Measurements from ENCODE around the gene CDC42EP2. TPM values are rescaled to one million over a fixed set of nuclear protein-coding genes. Genes with fewer than 3 reads are reported as not detected.

The CDC42EP2 gene
- polyA plus RNA-seq, 2 of the 4 experiments (the other 2 are of a cell fraction) = 3.0 to 8.5 TPM

DNA sequence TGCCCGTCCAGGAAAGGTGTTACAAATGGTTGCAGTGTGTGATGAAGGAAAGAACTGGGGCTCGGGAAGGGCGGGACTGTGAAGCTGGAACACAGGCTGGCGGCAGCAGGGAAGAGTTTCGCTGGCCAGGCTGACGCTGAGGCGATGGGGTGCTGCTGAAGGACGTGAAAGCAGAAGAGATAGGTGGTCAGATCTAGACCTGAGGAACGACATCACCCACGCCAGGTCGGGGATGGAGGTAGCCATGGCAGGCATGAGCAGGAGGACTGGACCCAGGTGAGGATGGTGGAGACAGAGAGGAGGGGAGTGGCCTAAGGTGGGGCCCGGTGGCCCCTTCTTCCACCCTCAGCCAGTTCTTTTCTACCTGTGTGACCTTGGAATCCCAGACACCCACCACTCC, 9.1 kb downstream of the CDC42EP2 start:
- no peaks in the 10 kb centered on the region for H3K4me1 ChIP-seq
- DNase-seq (ENCODE audit: low read depth in 1 of 2, low spot score in 1 of 2) = no peak
- no peak for TF ChIP-seq NPAS2 (CRISPR knock-in tag; IDR thresholded peaks at IDR 0.05; ENCODE audit: borderline replicate concordance)
- TF ChIP-seq MAFK (IDR thresholded peaks at IDR 0.05; ENCODE audit: partially characterized antibody) = no peak
- TF ChIP-seq RNF2 (IDR thresholded peaks at IDR 0.05; ENCODE audit: borderline replicate concordance, low read depth) = no peak
- TF ChIP-seq RARB (CRISPR knock-in tag; IDR thresholded peaks at IDR 0.05) = no peak
- TF ChIP-seq, protein P1, sequence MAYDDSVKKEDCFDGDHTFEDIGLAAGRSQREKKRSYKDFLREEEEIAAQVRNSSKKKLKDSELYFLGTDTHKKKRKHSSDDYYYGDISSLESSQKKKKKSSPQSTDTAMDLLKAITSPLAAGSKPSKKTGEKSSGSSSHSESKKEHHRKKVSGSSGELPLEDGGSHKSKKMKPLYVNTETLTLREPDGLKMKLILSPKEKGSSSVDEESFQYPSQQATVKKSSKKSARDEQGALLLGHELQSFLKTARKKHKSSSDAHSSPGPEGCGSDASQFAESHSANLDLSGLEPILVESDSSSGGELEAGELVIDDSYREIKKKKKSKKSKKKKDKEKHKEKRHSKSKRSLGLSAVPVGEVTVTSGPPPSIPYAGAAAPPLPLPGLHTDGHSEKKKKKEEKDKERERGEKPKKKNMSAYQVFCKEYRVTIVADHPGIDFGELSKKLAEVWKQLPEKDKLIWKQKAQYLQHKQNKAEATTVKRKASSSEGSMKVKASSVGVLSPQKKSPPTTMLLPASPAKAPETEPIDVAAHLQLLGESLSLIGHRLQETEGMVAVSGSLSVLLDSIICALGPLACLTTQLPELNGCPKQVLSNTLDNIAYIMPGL (CRISPR knock-in tag; IDR thresholded peaks at IDR 0.05; ENCODE audit: borderline replicate concordance) = no peak
- TF ChIP-seq HOXB13 (CRISPR knock-in tag; IDR thresholded peaks at IDR 0.05; ENCODE audit: low read depth) = no peak
- no peak for TF ChIP-seq EHF (CRISPR knock-in tag; IDR thresholded peaks at IDR 0.05)
- TF ChIP-seq ESRRA (IDR thresholded peaks at IDR 0.05; ENCODE audit: borderline replicate concordance, low read length) = no peak
- no peak for TF ChIP-seq ZFP36 (IDR thresholded peaks at IDR 0.05; ENCODE audit: borderline replicate concordance, partially characterized antibody)
- no peak for TF ChIP-seq FOSL2 (IDR thresholded peaks at IDR 0.05)
- TF ChIP-seq FOSL2 (CRISPR knock-in tag; IDR thresholded peaks at IDR 0.05) = no peak
- no peak for TF ChIP-seq TP53 (CRISPR knock-in tag; IDR thresholded peaks at IDR 0.05)
- no peak for TF ChIP-seq RAD21 (conservative IDR thresholded peaks at IDR 0.05 in 1 of 2, IDR thresholded peaks at IDR 0.05 in 1 of 2)
- TF ChIP-seq CHD4 (IDR thresholded peaks at IDR 0.05; ENCODE audit: borderline replicate concordance) = no peak
- no peak for TF ChIP-seq MYC (IDR thresholded peaks at IDR 0.05; ENCODE audit: borderline replicate concordance, low read length)
- TF ChIP-seq KDM1A (IDR thresholded peaks at IDR 0.05; ENCODE audit: low read depth) = no peak
- no peak for TF ChIP-seq SMC3 (IDR thresholded peaks at IDR 0.05)
- H3K27ac ChIP-seq = no peak overlapping the region
- no peak for FAIRE-seq
- H3K4me2 ChIP-seq = no peak overlapping the region
- CTCF ChIA-PET = interaction anchor here (1.4 to 78.3 kb wide), 2 partner anchors 8 to 43 kb away, joined by 5 to 3090 read pairs; partner anchors contain the start of genes CDC42EP2 and POLA2
- 77% methylated on average over 12 of the region's 12 CpGs for WGBS (ENCODE audit: missing lambda C conversion rate)
- no peak overlapping the region for H3K4me3 ChIP-seq
- ATAC-seq = peak; percentile 30 to 57; a peak in 4 of 6 replicates
- H3K9me3 ChIP-seq = no peaks in the 10 kb centered on the region
- POLR2A ChIA-PET = interaction anchor here (0.9 kb wide), 1 partner anchor 49 kb away, joined by 4 read pairs; no protein-coding TSS in a partner anchor

DNA sequence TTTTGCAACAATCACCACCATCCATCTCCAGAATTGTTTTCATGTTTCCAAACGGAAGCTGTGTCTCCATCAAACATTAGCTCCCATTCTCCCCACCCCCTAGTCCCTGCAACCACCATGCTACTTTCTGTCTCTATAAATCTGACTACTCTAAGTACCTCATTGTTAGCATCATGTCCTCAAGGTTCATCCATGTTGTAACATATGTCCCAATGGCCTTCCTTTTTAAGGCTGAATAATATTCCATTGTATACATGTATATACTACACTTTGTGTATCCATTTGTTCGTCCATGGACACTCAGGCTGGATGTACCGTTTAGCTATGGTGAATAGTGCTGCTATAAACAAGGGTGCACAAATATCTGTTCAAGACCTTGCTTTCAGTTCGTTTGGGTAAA, 10.8 kb downstream of the CDC42EP2 start:
- ATAC-seq (no peak), DNase-seq (ENCODE audit: low read depth in 1 of 2, low spot score in 1 of 2) (no peak), FAIRE-seq (no peak)
- Histone ChIP-seq H3K9me3 (no peaks in the 10 kb centered on the region), H3K4me2 (no peak overlapping the region), H3K27ac (no peak overlapping the region), H3K4me1 (peaks cover 5% of the 10 kb centered on the region), H3K4me3 (no peak overlapping the region)
- CTCF ChIA-PET = interaction anchor here (1.5 to 78.3 kb wide), 3 partner anchors 8 to 45 kb away, joined by 4 to 3090 read pairs (median 4); partner anchors contain the start of genes CDC42EP2, DPF2 and POLA2
- POLR2A ChIA-PET = no interaction called here
- WGBS (ENCODE audit: missing lambda C conversion rate) = 72% methylated on average over 4 of the region's 4 CpGs
- TF ChIP-seq, protein P2, sequence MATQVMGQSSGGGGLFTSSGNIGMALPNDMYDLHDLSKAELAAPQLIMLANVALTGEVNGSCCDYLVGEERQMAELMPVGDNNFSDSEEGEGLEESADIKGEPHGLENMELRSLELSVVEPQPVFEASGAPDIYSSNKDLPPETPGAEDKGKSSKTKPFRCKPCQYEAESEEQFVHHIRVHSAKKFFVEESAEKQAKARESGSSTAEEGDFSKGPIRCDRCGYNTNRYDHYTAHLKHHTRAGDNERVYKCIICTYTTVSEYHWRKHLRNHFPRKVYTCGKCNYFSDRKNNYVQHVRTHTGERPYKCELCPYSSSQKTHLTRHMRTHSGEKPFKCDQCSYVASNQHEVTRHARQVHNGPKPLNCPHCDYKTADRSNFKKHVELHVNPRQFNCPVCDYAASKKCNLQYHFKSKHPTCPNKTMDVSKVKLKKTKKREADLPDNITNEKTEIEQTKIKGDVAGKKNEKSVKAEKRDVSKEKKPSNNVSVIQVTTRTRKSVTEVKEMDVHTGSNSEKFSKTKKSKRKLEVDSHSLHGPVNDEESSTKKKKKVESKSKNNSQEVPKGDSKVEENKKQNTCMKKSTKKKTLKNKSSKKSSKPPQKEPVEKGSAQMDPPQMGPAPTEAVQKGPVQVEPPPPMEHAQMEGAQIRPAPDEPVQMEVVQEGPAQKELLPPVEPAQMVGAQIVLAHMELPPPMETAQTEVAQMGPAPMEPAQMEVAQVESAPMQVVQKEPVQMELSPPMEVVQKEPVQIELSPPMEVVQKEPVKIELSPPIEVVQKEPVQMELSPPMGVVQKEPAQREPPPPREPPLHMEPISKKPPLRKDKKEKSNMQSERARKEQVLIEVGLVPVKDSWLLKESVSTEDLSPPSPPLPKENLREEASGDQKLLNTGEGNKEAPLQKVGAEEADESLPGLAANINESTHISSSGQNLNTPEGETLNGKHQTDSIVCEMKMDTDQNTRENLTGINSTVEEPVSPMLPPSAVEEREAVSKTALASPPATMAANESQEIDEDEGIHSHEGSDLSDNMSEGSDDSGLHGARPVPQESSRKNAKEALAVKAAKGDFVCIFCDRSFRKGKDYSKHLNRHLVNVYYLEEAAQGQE (IDR thresholded peaks at IDR 0.05) = no peak
- TF ChIP-seq GATA3 (IDR thresholded peaks at IDR 0.05; ENCODE audit: borderline replicate concordance) (no peak), RNF2 (IDR thresholded peaks at IDR 0.05; ENCODE audit: borderline replicate concordance, low read depth) (no peak), RCOR1 (IDR thresholded peaks at IDR 0.05; ENCODE audit: low read depth, low read length) (no peak), RFX5 (IDR thresholded peaks at IDR 0.05) (no peak), ZC3H11A (IDR thresholded peaks at IDR 0.05) (no peak), NFE2L2 (conservative IDR thresholded peaks at IDR 0.05; ENCODE audit: low read length) (no peak), HOXB5 (CRISPR knock-in tag; IDR thresholded peaks at IDR 0.05) (no peak), SREBF2 (IDR thresholded peaks at IDR 0.05) (no peak), FOXS1 (CRISPR knock-in tag; IDR thresholded peaks at IDR 0.05) (no peak), JUNB (IDR thresholded peaks at IDR 0.05) (no peak), KDM5A (IDR thresholded peaks at IDR 0.05) (no peak)
- TF ChIP-seq, protein P3, sequence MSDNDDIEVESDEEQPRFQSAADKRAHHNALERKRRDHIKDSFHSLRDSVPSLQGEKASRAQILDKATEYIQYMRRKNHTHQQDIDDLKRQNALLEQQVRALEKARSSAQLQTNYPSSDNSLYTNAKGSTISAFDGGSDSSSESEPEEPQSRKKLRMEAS (IDR thresholded peaks at IDR 0.05) = no peak
- TF ChIP-seq, protein P4, sequence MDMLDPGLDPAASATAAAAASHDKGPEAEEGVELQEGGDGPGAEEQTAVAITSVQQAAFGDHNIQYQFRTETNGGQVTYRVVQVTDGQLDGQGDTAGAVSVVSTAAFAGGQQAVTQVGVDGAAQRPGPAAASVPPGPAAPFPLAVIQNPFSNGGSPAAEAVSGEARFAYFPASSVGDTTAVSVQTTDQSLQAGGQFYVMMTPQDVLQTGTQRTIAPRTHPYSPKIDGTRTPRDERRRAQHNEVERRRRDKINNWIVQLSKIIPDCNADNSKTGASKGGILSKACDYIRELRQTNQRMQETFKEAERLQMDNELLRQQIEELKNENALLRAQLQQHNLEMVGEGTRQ (IDR thresholded peaks at IDR 0.05) = no peak
- TF ChIP-seq, protein P5, sequence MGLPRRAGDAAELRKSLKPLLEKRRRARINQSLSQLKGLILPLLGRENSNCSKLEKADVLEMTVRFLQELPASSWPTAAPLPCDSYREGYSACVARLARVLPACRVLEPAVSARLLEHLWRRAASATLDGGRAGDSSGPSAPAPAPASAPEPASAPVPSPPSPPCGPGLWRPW (IDR thresholded peaks at IDR 0.05) = no peak
- TF ChIP-seq, protein P6, sequence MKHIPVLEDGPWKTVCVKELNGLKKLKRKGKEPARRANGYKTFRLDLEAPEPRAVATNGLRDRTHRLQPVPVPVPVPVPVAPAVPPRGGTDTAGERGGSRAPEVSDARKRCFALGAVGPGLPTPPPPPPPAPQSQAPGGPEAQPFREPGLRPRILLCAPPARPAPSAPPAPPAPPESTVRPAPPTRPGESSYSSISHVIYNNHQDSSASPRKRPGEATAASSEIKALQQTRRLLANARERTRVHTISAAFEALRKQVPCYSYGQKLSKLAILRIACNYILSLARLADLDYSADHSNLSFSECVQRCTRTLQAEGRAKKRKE (CRISPR knock-in tag; IDR thresholded peaks at IDR 0.05; ENCODE audit: low read depth) = no peak

Measured in A549 (cell line).